PFSK-1 (cell line): ENCODE measurements around the gene OPCML.

Experiments used
- POLR2AphosphoS5 ChIP-seq: IDR thresholded peaks from 2 replicates; pipeline ENCODE4 v1.6.1; 2012; ENCODE audit warnings: low read depth, mild to moderate bottlenecking, control low read depth, low read length, moderate library complexity
- SIN3A ChIP-seq: IDR thresholded peaks from 2 replicates; pipeline ENCODE4 v1.6.1; 2012; ENCODE audit warnings: mild to moderate bottlenecking, low read length, moderate library complexity, borderline replicate concordance; ENCODE audit not compliant: insufficient read depth
- TAF1 ChIP-seq: IDR thresholded peaks from 2 replicates; pipeline ENCODE4 v1.6.1; 2012; ENCODE audit warnings: low read length, control low read depth, borderline replicate concordance; ENCODE audit not compliant: insufficient read depth
- TF ChIP-seq, protein P1 (sequence below), 2 experiments: IDR thresholded peaks; 2 replicates each; pipeline versions ENCODE4 v1.6.1 to v1.8.0; 2011 to 2012; ENCODE audit warnings: low read depth in 2 of 2, low read length in 2 of 2, control low read depth in 1 of 2, inconsistent platforms in 1 of 2, mild to moderate bottlenecking in 1 of 2, moderate library complexity in 1 of 2; ENCODE audit not compliant: insufficient read depth in 1 of 2

DNA sequence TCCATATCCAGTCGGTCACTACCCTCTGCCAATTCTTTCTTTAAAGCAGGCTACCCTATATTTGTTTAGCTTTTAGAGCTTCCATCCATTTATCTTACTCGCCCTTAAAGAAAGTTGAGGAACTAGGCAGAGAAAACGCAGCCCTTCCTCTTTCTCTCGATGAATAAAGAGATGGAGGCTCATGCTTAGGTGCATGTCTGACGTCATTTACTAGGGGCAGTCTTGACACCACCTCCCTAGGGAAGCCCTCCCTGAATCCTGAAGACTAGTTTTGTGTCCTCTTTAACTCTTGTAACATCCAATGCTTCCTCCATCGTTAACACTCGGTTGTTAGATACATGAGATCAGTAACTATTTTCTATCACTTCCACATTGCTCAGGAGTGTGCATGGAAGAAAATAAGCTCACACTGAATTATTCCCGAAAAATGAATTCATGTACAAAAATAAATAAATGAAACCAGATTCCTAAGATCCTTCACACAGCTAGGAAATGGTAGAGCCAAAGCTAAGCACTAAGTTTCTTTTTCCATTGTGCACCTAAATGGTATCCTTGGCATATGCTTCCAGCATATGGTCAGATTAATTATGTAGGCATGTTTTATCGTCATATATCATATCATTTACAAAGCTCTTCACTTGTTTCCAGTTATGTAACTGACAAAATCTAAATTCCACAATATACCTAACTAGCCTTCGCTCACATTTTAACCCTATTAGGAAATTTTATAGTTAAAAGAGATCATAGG, 291.2 kb downstream of the OPCML start:
- TF ChIP-seq TAF1 (no peak), SIN3A (no peak), POLR2AphosphoS5 (no peak)
- TF ChIP-seq, protein P1, sequence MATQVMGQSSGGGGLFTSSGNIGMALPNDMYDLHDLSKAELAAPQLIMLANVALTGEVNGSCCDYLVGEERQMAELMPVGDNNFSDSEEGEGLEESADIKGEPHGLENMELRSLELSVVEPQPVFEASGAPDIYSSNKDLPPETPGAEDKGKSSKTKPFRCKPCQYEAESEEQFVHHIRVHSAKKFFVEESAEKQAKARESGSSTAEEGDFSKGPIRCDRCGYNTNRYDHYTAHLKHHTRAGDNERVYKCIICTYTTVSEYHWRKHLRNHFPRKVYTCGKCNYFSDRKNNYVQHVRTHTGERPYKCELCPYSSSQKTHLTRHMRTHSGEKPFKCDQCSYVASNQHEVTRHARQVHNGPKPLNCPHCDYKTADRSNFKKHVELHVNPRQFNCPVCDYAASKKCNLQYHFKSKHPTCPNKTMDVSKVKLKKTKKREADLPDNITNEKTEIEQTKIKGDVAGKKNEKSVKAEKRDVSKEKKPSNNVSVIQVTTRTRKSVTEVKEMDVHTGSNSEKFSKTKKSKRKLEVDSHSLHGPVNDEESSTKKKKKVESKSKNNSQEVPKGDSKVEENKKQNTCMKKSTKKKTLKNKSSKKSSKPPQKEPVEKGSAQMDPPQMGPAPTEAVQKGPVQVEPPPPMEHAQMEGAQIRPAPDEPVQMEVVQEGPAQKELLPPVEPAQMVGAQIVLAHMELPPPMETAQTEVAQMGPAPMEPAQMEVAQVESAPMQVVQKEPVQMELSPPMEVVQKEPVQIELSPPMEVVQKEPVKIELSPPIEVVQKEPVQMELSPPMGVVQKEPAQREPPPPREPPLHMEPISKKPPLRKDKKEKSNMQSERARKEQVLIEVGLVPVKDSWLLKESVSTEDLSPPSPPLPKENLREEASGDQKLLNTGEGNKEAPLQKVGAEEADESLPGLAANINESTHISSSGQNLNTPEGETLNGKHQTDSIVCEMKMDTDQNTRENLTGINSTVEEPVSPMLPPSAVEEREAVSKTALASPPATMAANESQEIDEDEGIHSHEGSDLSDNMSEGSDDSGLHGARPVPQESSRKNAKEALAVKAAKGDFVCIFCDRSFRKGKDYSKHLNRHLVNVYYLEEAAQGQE (IDR thresholded peaks at IDR 0.05; ENCODE audit: insufficient read depth in 1 of 2, low read depth in 2 of 2, low read length in 2 of 2), result no peak
